ENCODE results near the gene DNAJC9.

DNAJC9 gene

GRCh38 chr10:73252445-73253224 lies 5.6 kb upstream of the DNAJC9 start, which contains the start of gene MRPS16 (continued):
- TF ChIP-seq WT1 (tag by site-specific recombination; IDR thresholded peaks at IDR 0.05) (peak; percentile 9; the same call in 1 of the 2 replicates), ZNF311 (tag by site-specific recombination; IDR thresholded peaks at IDR 0.05; ENCODE audit: borderline replicate concordance) (no peak), BCL11B (tag by site-specific recombination; IDR thresholded peaks at IDR 0.05; ENCODE audit: low read depth) (no peak), FEZF1 (tag by site-specific recombination; IDR thresholded peaks at IDR 0.05) (0 out of 2 replicates have a peak, but pooled peaks have one; percentile 14), ZNF560 (tag by site-specific recombination; IDR thresholded peaks at IDR 0.05; ENCODE audit: borderline replicate concordance) (no peak), HOXC10 (CRISPR knock-in tag; IDR thresholded peaks at IDR 0.05) (no peak), YY1 (tag by site-specific recombination; IDR thresholded peaks at IDR 0.05) (peak; percentile 11; the same call in 1 of the 2 replicates), ZFP37 (tag by site-specific recombination; IDR thresholded peaks at IDR 0.05) (peak; percentile 75), INSM2 (tag by site-specific recombination; IDR thresholded peaks at IDR 0.05) (peak; percentile 53; the same call in 1 of the 2 replicates), ZNF768 (tag by site-specific recombination; IDR thresholded peaks at IDR 0.05) (no peak), ZBTB8A (tag by site-specific recombination; IDR thresholded peaks at IDR 0.05) (no peak; the same call in 1 of the 2 replicates), ZNF830 (tag by site-specific recombination; IDR thresholded peaks at IDR 0.05; ENCODE audit: low read depth) (no peak), ZNF530 (tag by site-specific recombination; IDR thresholded peaks at IDR 0.05; ENCODE audit: low read depth) (no peak), TCF7L2 (IDR thresholded peaks at IDR 0.05; ENCODE audit: borderline replicate concordance, low read depth, low read length) (no peak), ZNF704 (tag by site-specific recombination; IDR thresholded peaks at IDR 0.05) (no peak), ZIC2 (tag by site-specific recombination; IDR thresholded peaks at IDR 0.05) (no peak), ZNF169 (tag by site-specific recombination; IDR thresholded peaks at IDR 0.05) (no peak), ZNF624 (tag by site-specific recombination; IDR thresholded peaks at IDR 0.05) (no peak), ZSCAN16 (tag by site-specific recombination; IDR thresholded peaks at IDR 0.05) (no peak), ZNF324 (tag by site-specific recombination; IDR thresholded peaks at IDR 0.05) (peak; percentile 35; the same call in 1 of the 2 replicates), ZNF146 (tag by site-specific recombination; IDR thresholded peaks at IDR 0.05) (no peak), ZNF266 (tag by site-specific recombination; IDR thresholded peaks at IDR 0.05; ENCODE audit: low read depth) (no peak), ZNF571 (tag by site-specific recombination; IDR thresholded peaks at IDR 0.05) (no peak), ZNF549 (tag by site-specific recombination; IDR thresholded peaks at IDR 0.05) (no peak), ZNF433 (tag by site-specific recombination; IDR thresholded peaks at IDR 0.05; ENCODE audit: low read depth) (no peak), KLF8 (tag by site-specific recombination; IDR thresholded peaks at IDR 0.05) (peak; percentile 97), ZNF112 (tag by site-specific recombination; IDR thresholded peaks at IDR 0.05) (no peak), ZNF404 (tag by site-specific recombination; IDR thresholded peaks at IDR 0.05) (no peak), ZNF558 (tag by site-specific recombination; IDR thresholded peaks at IDR 0.05) (no peak), ZSCAN5A (tag by site-specific recombination; IDR thresholded peaks at IDR 0.05) (no peak), GLIS1 (tag by site-specific recombination; IDR thresholded peaks at IDR 0.05) (peak; percentile 44)
- TF ChIP-seq, protein P1, sequence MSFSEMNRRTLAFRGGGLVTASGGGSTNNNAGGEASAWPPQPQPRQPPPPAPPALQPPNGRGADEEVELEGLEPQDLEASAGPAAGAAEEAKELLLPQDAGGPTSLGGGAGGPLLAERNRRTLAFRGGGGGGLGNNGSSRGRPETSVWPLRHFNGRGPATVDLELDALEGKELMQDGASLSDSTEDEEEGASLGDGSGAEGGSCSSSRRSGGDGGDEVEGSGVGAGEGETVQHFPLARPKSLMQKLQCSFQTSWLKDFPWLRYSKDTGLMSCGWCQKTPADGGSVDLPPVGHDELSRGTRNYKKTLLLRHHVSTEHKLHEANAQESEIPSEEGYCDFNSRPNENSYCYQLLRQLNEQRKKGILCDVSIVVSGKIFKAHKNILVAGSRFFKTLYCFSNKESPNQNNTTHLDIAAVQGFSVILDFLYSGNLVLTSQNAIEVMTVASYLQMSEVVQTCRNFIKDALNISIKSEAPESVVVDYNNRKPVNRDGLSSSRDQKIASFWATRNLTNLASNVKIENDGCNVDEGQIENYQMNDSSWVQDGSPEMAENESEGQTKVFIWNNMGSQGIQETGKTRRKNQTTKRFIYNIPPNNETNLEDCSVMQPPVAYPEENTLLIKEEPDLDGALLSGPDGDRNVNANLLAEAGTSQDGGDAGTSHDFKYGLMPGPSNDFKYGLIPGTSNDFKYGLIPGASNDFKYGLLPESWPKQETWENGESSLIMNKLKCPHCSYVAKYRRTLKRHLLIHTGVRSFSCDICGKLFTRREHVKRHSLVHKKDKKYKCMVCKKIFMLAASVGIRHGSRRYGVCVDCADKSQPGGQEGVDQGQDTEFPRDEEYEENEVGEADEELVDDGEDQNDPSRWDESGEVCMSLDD (tag by site-specific recombination; IDR thresholded peaks at IDR 0.05), result no peak
- TF ChIP-seq, protein P2, sequence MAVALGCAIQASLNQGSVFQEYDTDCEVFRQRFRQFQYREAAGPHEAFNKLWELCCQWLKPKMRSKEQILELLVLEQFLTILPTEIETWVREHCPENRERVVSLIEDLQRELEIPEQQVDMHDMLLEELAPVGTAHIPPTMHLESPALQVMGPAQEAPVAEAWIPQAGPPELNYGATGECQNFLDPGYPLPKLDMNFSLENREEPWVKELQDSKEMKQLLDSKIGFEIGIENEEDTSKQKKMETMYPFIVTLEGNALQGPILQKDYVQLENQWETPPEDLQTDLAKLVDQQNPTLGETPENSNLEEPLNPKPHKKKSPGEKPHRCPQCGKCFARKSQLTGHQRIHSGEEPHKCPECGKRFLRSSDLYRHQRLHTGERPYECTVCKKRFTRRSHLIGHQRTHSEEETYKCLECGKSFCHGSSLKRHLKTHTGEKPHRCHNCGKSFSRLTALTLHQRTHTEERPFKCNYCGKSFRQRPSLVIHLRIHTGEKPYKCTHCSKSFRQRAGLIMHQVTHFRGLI (tag by site-specific recombination; IDR thresholded peaks at IDR 0.05), result no peak
